ENCODE measurements around the gene ACADVL. TPM values are rescaled to one million over a fixed set of nuclear protein-coding genes. Genes with fewer than 3 reads are reported as not detected.

The ACADVL gene
- total and polyA plus RNA-seq, 4 donors: 185 to 1,301 (median 1,109) TPM

GRCh38 chr17:7173687-7174602 lies 45.8 kb upstream of the ACADVL start:
- Histone ChIP-seq H3K9me3 (ENCODE audit: control insufficient read depth in 4 of 4, low read length in 3 of 4) (no peaks in the 10 kb centered on the region), H3K27ac (ENCODE audit: low read depth in 1 of 2, low read length in 2 of 2) (peak overlapping the region in 1 of 2 donors; percentile 4), H3K9ac (ENCODE audit: low read depth in 1 of 2, low read length in 2 of 2) (no peak overlapping the region), H3K27me3 (ENCODE audit: control insufficient read depth in 4 of 4, insufficient read depth in 4 of 4, low read length in 3 of 4) (no peaks in the 10 kb centered on the region), H3K4me1 (ENCODE audit: control insufficient read depth in 4 of 4, insufficient read depth in 4 of 4, low read length in 3 of 4) (peaks cover 9 to 57% (median 35%) of the 10 kb centered on the region in 4 donors), H3K36me3 (ENCODE audit: control insufficient read depth in 4 of 4, insufficient read depth in 3 of 4, low read depth in 1 of 4, low read length in 3 of 4) (peaks cover 0 to 19% (median 0%) of the 10 kb centered on the region in 4 donors), H3K4me3 (ENCODE audit: low read depth in 1 of 3, low read length in 3 of 3) (peak overlapping the region in 1 of 3 donors; percentile 15)
- peak; percentile 55 for TF ChIP-seq MAX (IDR thresholded peaks at IDR 0.05)
- TF ChIP-seq RAD21 (IDR thresholded peaks at IDR 0.05): peak; percentile 29 to 54
- TF ChIP-seq YY1 (IDR thresholded peaks at IDR 0.05): peak; percentile 33
- no peak for TF ChIP-seq HNF4G (IDR thresholded peaks at IDR 0.05)
- peak; percentile 47 for DNase-seq (ENCODE audit: low spot score)
- WGBS: 44% methylated on average over 69 of the region's 69 CpGs

DNA sequence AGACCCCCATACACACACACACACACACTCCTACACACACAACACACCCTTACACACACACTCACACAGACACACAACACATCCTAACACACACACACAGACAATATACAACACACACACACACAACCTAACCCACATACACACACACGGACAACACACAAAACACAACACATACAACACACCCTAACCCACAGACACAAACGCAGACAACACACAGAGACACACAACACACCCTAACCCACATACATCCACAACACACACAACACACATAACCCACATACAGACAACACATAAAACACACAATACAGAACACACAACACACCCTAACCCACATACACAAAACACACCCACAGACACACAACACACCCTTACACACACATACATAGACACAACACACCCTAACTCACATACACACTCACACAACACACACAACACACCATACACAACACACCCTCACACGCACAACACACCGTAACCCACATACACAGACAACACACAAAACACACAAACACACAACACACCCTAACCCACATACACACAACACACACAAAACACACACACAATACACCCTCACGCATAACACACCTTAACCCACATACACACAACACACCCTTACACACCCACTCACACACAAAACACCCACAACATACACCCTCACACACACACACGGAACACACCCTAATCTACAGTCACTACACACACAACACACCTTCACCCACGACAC lies 45.0 kb upstream of the ACADVL start:
- H3K9ac ChIP-seq (ENCODE audit: low read depth in 1 of 2, low read length in 2 of 2): no peak overlapping the region
- TF ChIP-seq FOXA1 (IDR thresholded peaks at IDR 0.05): no peak
- no peak for TF ChIP-seq MAX (IDR thresholded peaks at IDR 0.05)
- no peak for TF ChIP-seq HNF4A (conservative IDR thresholded peaks at IDR 0.05)
- no peak for TF ChIP-seq GABPA (IDR thresholded peaks at IDR 0.05 in 1 of 2, conservative IDR thresholded peaks at IDR 0.05 in 1 of 2)
- TF ChIP-seq, protein P1, sequence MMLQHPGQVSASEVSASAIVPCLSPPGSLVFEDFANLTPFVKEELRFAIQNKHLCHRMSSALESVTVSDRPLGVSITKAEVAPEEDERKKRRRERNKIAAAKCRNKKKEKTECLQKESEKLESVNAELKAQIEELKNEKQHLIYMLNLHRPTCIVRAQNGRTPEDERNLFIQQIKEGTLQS (IDR thresholded peaks at IDR 0.05): no peak
- TF ChIP-seq, protein P2, sequence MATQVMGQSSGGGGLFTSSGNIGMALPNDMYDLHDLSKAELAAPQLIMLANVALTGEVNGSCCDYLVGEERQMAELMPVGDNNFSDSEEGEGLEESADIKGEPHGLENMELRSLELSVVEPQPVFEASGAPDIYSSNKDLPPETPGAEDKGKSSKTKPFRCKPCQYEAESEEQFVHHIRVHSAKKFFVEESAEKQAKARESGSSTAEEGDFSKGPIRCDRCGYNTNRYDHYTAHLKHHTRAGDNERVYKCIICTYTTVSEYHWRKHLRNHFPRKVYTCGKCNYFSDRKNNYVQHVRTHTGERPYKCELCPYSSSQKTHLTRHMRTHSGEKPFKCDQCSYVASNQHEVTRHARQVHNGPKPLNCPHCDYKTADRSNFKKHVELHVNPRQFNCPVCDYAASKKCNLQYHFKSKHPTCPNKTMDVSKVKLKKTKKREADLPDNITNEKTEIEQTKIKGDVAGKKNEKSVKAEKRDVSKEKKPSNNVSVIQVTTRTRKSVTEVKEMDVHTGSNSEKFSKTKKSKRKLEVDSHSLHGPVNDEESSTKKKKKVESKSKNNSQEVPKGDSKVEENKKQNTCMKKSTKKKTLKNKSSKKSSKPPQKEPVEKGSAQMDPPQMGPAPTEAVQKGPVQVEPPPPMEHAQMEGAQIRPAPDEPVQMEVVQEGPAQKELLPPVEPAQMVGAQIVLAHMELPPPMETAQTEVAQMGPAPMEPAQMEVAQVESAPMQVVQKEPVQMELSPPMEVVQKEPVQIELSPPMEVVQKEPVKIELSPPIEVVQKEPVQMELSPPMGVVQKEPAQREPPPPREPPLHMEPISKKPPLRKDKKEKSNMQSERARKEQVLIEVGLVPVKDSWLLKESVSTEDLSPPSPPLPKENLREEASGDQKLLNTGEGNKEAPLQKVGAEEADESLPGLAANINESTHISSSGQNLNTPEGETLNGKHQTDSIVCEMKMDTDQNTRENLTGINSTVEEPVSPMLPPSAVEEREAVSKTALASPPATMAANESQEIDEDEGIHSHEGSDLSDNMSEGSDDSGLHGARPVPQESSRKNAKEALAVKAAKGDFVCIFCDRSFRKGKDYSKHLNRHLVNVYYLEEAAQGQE (IDR thresholded peaks at IDR 0.05): no peak
- TF ChIP-seq YY1 (IDR thresholded peaks at IDR 0.05): no peak
- no peak for TF ChIP-seq TAF1 (conservative IDR thresholded peaks at IDR 0.05)
- H3K9me3 ChIP-seq (ENCODE audit: control insufficient read depth in 4 of 4, low read length in 3 of 4): no peaks in the 10 kb centered on the region
- H3K4me3 ChIP-seq (ENCODE audit: low read depth in 1 of 3, low read length in 3 of 3): no peak overlapping the region
- peaks cover 6 to 55% (median 31%) of the 10 kb centered on the region in 4 donors for H3K4me1 ChIP-seq (ENCODE audit: control insufficient read depth in 4 of 4, insufficient read depth in 4 of 4, low read length in 3 of 4)
- H3K27me3 ChIP-seq (ENCODE audit: control insufficient read depth in 4 of 4, insufficient read depth in 4 of 4, low read length in 3 of 4): no peaks in the 10 kb centered on the region
- H3K36me3 ChIP-seq (ENCODE audit: control insufficient read depth in 4 of 4, insufficient read depth in 3 of 4, low read depth in 1 of 4, low read length in 3 of 4): peaks cover 0 to 19% (median 0%) of the 10 kb centered on the region in 4 donors
- H3K27ac ChIP-seq (ENCODE audit: low read depth in 1 of 2, low read length in 2 of 2): peak overlapping the region; percentile 4 to 8
- DNase-seq (ENCODE audit: low spot score): no peak
- 72% methylated on average over 7 of the region's 7 CpGs for WGBS

Data from liver (tissue), 9 donors.